ENCODE measurements around the gene REG1A. TPM values are rescaled to one million over a fixed set of nuclear protein-coding genes. Genes with fewer than 3 reads are reported as not detected.

The REG1A gene
- total and polyA plus RNA-seq, 4 donors: 0.33 to 0.98 TPM; not detected in 2

DNA sequence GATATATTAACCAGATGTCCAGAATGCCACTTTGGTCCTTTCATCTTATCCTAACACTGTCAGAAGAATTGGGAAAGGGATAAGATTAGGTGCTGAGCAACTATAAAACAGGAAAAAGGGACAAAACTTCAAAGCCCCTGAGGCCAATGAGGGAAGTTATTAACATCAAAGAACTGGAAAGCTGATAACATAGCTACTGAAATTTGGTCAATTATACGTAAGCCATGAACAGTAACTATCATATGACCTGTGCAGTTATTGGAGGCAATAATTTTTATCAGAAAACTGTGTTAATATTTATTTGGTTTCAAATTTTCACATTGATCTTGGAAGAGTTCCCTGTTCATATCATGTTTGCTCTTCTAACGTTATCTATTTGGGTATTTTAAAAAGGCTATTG is 41.8 kb downstream of the REG1A start:
- 28% methylated on average over 2 of the region's 2 CpGs for WGBS
- Histone ChIP-seq H3K4me3 (ENCODE audit: low read depth in 1 of 3, low read length in 3 of 3) (no peak overlapping the region), H3K9me3 (ENCODE audit: control insufficient read depth in 4 of 4, low read length in 3 of 4) (peaks cover 0 to 3% (median 0%) of the 10 kb centered on the region in 4 donors), H3K36me3 (ENCODE audit: control insufficient read depth in 4 of 4, insufficient read depth in 3 of 4, low read depth in 1 of 4, low read length in 3 of 4) (no peaks in the 10 kb centered on the region), H3K27ac (ENCODE audit: low read depth in 1 of 2, low read length in 2 of 2) (no peak overlapping the region), H3K9ac (ENCODE audit: low read depth in 1 of 2, low read length in 2 of 2) (no peak overlapping the region), H3K4me1 (ENCODE audit: control insufficient read depth in 4 of 4, insufficient read depth in 4 of 4, low read length in 3 of 4) (no peaks in the 10 kb centered on the region), H3K27me3 (ENCODE audit: control insufficient read depth in 4 of 4, insufficient read depth in 4 of 4, low read length in 3 of 4) (no peaks in the 10 kb centered on the region)
- TF ChIP-seq RAD21 (IDR thresholded peaks at IDR 0.05) (no peak), EGR1 (IDR thresholded peaks at IDR 0.05; ENCODE audit: low read depth in 2 of 2) (no peak), SP1 (IDR thresholded peaks at IDR 0.05) (no peak), TAF1 (conservative IDR thresholded peaks at IDR 0.05) (no peak), NR2F2 (IDR thresholded peaks at IDR 0.05) (no peak), RXRA (IDR thresholded peaks at IDR 0.05) (no peak), HNF4G (IDR thresholded peaks at IDR 0.05) (no peak), HNF4A (conservative IDR thresholded peaks at IDR 0.05) (no peak), YY1 (IDR thresholded peaks at IDR 0.05) (no peak), FOXA2 (IDR thresholded peaks at IDR 0.05) (no peak), GABPA (IDR thresholded peaks at IDR 0.05 in 1 of 2, conservative IDR thresholded peaks at IDR 0.05 in 1 of 2) (no peak), FOXA1 (IDR thresholded peaks at IDR 0.05) (no peak)
- TF ChIP-seq, protein P1, sequence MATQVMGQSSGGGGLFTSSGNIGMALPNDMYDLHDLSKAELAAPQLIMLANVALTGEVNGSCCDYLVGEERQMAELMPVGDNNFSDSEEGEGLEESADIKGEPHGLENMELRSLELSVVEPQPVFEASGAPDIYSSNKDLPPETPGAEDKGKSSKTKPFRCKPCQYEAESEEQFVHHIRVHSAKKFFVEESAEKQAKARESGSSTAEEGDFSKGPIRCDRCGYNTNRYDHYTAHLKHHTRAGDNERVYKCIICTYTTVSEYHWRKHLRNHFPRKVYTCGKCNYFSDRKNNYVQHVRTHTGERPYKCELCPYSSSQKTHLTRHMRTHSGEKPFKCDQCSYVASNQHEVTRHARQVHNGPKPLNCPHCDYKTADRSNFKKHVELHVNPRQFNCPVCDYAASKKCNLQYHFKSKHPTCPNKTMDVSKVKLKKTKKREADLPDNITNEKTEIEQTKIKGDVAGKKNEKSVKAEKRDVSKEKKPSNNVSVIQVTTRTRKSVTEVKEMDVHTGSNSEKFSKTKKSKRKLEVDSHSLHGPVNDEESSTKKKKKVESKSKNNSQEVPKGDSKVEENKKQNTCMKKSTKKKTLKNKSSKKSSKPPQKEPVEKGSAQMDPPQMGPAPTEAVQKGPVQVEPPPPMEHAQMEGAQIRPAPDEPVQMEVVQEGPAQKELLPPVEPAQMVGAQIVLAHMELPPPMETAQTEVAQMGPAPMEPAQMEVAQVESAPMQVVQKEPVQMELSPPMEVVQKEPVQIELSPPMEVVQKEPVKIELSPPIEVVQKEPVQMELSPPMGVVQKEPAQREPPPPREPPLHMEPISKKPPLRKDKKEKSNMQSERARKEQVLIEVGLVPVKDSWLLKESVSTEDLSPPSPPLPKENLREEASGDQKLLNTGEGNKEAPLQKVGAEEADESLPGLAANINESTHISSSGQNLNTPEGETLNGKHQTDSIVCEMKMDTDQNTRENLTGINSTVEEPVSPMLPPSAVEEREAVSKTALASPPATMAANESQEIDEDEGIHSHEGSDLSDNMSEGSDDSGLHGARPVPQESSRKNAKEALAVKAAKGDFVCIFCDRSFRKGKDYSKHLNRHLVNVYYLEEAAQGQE (IDR thresholded peaks at IDR 0.05): no peak
- TF ChIP-seq, protein P2, sequence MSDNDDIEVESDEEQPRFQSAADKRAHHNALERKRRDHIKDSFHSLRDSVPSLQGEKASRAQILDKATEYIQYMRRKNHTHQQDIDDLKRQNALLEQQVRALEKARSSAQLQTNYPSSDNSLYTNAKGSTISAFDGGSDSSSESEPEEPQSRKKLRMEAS (IDR thresholded peaks at IDR 0.05): no peak
- TF ChIP-seq, protein P3, sequence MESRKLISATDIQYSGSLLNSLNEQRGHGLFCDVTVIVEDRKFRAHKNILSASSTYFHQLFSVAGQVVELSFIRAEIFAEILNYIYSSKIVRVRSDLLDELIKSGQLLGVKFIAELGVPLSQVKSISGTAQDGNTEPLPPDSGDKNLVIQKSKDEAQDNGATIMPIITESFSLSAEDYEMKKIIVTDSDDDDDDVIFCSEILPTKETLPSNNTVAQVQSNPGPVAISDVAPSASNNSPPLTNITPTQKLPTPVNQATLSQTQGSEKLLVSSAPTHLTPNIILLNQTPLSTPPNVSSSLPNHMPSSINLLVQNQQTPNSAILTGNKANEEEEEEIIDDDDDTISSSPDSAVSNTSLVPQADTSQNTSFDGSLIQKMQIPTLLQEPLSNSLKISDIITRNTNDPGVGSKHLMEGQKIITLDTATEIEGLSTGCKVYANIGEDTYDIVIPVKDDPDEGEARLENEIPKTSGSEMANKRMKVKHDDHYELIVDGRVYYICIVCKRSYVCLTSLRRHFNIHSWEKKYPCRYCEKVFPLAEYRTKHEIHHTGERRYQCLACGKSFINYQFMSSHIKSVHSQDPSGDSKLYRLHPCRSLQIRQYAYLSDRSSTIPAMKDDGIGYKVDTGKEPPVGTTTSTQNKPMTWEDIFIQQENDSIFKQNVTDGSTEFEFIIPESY (IDR thresholded peaks at IDR 0.05): no peak
- TF ChIP-seq, protein P4, sequence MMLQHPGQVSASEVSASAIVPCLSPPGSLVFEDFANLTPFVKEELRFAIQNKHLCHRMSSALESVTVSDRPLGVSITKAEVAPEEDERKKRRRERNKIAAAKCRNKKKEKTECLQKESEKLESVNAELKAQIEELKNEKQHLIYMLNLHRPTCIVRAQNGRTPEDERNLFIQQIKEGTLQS (IDR thresholded peaks at IDR 0.05): no peak
- TF ChIP-seq, protein P5, sequence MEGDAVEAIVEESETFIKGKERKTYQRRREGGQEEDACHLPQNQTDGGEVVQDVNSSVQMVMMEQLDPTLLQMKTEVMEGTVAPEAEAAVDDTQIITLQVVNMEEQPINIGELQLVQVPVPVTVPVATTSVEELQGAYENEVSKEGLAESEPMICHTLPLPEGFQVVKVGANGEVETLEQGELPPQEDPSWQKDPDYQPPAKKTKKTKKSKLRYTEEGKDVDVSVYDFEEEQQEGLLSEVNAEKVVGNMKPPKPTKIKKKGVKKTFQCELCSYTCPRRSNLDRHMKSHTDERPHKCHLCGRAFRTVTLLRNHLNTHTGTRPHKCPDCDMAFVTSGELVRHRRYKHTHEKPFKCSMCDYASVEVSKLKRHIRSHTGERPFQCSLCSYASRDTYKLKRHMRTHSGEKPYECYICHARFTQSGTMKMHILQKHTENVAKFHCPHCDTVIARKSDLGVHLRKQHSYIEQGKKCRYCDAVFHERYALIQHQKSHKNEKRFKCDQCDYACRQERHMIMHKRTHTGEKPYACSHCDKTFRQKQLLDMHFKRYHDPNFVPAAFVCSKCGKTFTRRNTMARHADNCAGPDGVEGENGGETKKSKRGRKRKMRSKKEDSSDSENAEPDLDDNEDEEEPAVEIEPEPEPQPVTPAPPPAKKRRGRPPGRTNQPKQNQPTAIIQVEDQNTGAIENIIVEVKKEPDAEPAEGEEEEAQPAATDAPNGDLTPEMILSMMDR (IDR thresholded peaks at IDR 0.05; ENCODE audit: low read depth, low read length, missing input control): no peak
- DNase-seq (ENCODE audit: low spot score): no peak
